HG02763 (cell line): ENCODE data around the gene CPNE9.

ENCODE experiments used
- ATAC-seq: cut with Tn5 transposase; IDR thresholded peaks from one replicate; pipeline ENCODE4 v1.9.1; 2021; ENCODE audit warnings: mild to moderate bottlenecking, moderate library complexity; ENCODE audit not compliant: unreplicated experiment

The CPNE9 gene

GRCh38 chr3:9744162-9744561, 40.5 kb downstream of the CPNE9 start:
- no peak for ATAC-seq

- no peak for ATAC-seq
Observed at GRCh38 chr3:9745521-9745920, 41.9 kb downstream of the CPNE9 start.

- ATAC-seq = no peak
Observed at GRCh38 chr3:9746330-9746729, 42.7 kb downstream of the CPNE9 start.

DNA sequence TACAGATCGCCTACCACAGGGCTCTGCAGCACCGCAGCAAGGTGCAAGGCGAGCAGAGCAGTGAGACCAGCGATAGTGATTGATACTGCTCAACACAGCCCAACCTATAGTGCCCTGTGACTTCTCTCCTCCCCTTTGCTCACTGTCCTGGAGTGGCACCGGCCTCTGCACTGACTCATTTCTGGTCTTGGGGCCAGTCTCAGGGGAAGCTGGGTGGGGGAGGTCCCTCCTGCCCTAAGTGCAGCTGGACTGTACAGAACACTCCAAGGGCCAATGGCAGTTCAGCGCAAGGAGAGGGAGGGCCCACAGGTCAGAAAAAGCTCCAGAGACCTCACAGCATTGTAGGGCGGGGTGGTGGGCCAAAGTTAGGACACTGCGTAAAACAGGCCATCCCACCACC, 43.6 kb downstream of the CPNE9 start:
- ATAC-seq = no peak

GRCh38 chr3:9748031-9748430, 44.4 kb downstream of the CPNE9 start:
- no peak for ATAC-seq

DNA sequence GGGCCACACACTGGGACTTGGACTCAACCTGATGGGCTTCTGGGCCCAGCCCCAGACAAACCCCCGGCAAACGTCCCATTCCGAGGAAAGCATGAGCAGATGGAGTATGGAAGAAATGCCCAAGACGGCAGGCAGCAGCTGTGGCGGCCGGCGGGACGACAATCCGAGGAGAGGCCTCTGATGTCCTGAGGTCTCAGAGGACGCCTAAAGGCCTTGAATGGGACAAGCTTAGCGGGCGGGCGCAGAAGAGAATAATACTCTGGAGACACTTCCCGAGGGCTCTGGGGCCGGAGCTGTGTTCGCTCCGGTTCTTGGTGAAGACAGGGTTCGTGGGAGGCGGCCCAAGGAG, 45.6 kb downstream of the CPNE9 start:
- ATAC-seq = no peak

- ATAC-seq = peak; percentile 90
Observed at GRCh38 chr3:9749645-9750555, 46.3 kb downstream of the CPNE9 start, which contains the start of gene OGG1. Gene OGG1 (plus strand): TSS chr3:9749952. CDS start chr3:9750287, 335 bp downstream.

- no peak for ATAC-seq
Observed at GRCh38 chr3:9750556-9751411, 47.2 kb downstream of the CPNE9 start.

- no peak for ATAC-seq
Observed at GRCh38 chr3:9754678-9755077, 51.0 kb downstream of the CPNE9 start.

DNA sequence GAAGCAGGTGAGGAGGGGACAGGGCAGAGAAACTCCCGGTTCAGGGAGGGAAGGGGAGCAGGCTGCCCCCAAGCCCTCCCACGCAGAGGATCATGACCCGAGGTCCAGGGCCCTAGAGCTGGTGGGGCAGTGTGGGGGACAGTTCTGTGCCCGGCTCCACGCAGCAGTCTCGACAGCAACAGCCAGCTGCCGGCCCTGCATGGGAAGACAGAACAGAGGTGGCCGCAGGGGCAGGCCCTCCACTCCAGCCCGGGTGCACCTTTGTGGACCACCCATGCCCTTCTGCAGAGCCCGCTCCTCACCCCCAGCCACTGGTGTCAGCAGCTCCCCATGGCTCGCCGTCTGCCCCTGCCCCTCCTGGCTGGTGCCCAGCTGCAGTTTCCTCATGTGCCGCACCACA, 53.8 kb downstream of the CPNE9 start:
- no peak for ATAC-seq

DNA sequence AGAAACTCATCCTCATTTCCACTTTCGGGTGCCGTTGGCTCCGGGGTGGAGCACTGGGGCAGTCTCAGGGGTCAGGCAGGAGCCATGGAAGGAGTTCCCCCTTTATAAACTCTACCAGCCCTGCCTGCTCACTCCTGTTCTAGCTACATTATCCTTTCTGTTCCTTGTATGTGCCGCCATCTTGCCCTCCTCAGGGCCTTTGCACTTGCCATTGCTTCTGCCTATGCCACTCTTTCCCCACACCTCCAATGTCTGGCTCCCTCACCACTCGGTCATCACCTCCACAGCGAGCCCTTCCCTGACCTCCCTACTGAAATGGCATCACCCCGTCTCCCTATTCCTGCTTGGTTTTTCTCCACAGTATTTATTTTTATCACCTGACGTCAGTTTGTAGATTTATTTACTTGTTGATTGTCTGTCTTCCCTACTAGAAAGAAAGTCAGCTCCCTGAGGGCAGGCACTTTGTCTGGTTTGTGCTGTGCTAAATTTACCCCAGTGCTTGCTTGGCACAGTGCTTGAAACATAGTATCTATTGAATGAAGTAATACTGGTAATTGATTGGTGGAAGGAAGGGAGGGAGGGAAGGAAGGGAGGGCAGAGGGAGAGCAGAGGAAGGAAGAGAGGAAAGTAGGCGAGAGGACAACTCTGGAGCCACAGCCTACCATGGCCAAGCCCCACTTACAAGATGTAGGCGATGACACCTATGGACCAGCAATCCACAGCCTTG, 57.3 kb downstream of the CPNE9 start:
- ATAC-seq = no peak

- ATAC-seq = no peak
Observed at GRCh38 chr3:9761919-9762318, 58.3 kb downstream of the CPNE9 start.

- ATAC-seq = no peak
Observed at GRCh38 chr3:9762871-9763270, 59.2 kb downstream of the CPNE9 start.

DNA sequence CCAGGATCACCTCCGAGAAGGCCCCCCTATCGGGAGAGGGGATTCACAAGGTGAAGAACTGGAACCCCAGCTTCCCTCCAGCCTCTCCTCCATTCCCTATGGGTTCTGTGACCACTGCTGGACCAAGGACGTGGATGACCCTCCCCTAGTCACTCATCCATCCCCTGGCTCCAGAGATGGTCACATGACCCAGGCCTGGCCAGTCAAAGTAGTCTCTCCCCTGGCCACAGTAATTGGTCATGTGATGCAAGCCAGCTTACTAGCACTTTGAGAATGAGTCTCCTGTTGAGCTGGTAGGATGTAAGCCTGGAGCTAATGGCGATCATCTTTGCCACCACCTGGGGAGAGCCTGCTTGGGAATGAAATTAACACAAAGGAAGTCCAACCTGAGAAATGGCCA, 62.2 kb downstream of the CPNE9 start:
- no peak for ATAC-seq

DNA sequence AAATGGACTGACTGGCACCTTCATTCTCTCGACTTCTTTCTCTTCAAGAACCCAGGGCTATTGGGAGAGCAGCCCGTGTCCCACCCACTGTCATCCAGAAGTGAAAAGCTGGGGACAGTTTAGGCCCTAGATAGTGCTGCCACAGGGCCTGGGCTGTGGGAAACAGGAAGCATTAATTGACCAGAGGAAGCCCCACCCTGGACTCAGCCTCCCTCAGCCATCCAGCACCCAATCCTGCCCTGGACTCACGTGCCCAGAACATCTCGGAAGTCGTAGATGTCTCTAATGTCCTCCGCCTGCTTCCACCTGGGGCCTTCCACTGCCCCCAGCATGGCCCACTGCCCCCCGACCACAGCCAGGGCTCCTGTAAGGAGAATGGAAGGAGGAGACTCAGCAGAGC, 63.8 kb downstream of the CPNE9 start:
- no peak for ATAC-seq

DNA sequence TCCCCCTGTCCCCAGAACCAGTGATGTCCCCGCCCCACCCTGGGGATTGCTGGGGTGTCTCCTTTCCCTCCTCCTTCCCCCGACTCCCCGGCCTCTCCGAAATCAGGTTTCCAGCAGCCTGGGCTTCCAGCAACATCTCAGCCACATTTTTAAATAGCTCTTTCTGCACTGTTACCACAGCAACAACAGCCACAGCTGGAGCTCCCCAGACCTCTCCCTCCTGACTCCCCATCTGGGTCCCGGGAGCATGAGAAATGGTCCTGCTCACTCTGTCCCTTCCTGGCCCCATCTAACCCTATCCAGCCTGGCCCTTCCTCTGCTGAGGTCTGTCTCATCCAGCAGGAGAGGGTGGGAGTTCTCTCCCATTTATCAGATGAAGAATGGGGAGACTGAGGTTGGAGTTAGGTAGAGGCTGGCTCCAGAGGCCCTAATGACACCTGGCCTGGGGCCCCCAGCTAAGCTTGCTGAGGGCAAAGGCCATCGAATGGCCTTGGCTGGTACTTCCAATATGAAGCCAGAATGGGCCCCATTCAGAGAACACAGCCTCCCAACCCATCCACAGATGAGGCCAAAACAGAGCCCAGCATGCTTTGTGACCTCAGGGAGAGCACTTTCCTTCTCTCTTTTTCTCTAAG, 64.6 kb downstream of the CPNE9 start:
- ATAC-seq = no peak

GRCh38 chr3:9769012-9769411, 65.4 kb downstream of the CPNE9 start:
- no peak for ATAC-seq

DNA sequence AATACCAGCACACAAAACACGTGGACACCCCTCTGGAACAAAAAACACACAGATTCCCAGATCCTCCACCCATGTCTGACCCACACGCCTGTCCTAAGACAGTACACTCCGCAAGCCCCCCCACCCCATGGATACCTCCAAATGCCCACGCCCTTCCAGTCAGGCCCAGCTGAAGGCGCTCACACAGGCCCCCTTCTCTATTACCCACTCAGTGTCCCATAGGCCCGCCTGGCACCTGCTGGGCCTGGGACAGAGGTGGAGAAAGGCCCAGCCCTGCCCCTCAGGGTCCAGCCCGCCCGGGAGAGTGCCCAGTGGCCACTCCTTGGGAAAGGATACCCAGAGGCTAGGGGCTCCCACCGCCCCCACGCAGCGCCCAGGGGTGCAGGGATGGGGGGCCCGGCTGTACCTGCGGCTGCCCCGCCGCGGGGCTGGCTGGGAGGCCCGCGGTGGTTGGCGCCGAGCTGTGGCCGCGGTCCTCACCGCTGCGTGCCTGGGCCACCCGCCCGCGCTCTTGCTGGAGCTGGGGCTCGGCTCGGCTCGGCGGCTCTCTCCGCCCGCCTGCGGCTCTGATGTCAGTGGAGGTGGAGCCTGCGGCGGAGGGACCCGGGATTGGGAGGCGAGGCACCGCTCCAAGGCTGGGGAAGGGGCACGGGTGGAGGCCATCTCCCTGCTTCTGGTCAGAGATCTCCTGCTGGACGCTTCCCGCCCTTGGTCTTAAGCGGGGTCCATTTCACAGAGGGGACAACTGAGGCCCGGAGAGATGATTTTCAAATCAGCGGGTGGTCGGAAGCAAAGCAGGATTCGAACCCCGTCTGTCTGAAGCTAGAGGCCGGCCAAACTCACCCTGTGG, 66.0 kb downstream of the CPNE9 start, which contains the start of gene CAMK1:
Gene CAMK1 (minus strand): TSS at position 522 of the 850 bp plus-strand sequence. CDS start 2,198 bp downstream, outside the sequence.
- peak; percentile 45 for ATAC-seq

DNA sequence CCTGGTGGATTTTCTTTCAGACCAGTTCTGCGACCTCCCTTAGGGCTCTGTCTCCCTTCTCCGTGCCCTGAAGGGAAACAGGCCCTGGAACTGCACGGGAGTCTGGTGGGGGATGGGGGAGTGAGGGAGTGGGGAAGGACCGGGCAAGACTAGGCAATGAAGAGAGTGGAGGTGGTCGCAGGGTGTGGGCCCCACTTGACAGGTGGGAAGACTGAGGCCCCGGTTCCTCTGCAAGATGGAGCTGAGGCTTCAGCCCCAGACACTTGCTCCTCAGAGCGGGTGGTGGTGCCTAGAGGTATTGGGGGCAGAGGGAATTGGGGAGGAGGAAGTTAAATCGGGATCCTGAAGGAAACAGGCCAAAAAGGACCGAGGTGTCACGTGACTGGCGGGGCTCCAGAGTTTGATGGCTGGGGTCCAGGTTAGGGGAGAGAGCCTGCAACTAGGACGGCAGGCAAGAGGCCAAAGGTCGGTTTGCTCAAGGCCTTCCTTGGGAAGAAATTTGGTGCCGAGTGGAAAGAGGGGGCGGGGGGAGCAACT, 66.7 kb downstream of the CPNE9 start:
- no peak for ATAC-seq
